ENCODE results near the gene ZSWIM3. TPM values are rescaled to one million over a fixed set of nuclear protein-coding genes. Genes with fewer than 3 reads are reported as not detected.

ZSWIM3 gene
- total and polyA plus RNA-seq, 7 donors: 1.7 to 3.5 (median 2.9) TPM

DNA sequence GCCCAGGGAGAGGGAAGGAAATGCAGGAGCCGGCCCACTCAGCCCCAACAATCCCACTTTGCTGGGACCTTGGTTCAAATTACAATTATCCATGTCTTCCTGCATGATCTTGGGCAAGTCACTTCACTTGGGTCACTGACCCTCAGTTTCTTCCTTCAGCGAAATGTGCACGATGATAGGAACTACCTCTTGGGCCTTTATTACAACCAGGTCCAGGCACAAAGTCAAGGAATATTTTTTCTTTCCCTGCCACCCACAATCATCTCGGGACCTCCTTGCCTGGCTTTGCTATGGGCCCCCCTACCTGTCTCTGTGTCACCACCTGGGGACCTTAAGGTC, 54.9 kb downstream of the ZSWIM3 start:
- TF ChIP-seq POLR2AphosphoS5 (IDR thresholded peaks at IDR 0.05) (no peak), EP300 (IDR thresholded peaks at IDR 0.05) (no peak), POLR2A (IDR thresholded peaks at IDR 0.05) (no peak)
- TF ChIP-seq, protein P1, sequence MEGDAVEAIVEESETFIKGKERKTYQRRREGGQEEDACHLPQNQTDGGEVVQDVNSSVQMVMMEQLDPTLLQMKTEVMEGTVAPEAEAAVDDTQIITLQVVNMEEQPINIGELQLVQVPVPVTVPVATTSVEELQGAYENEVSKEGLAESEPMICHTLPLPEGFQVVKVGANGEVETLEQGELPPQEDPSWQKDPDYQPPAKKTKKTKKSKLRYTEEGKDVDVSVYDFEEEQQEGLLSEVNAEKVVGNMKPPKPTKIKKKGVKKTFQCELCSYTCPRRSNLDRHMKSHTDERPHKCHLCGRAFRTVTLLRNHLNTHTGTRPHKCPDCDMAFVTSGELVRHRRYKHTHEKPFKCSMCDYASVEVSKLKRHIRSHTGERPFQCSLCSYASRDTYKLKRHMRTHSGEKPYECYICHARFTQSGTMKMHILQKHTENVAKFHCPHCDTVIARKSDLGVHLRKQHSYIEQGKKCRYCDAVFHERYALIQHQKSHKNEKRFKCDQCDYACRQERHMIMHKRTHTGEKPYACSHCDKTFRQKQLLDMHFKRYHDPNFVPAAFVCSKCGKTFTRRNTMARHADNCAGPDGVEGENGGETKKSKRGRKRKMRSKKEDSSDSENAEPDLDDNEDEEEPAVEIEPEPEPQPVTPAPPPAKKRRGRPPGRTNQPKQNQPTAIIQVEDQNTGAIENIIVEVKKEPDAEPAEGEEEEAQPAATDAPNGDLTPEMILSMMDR (IDR thresholded peaks at IDR 0.05): no peak
- peak overlapping the region; percentile 45 to 58 (median 50) for H3K4me3 ChIP-seq
- intact Hi-C loops (cut with DNase I): no loop called here
- peaks cover 0 to 20% (median 19%) of the 10 kb centered on the region in 4 donors for H3K4me1 ChIP-seq
- DNase-seq: no peak
- H3K9me3 ChIP-seq: no peaks in the 10 kb centered on the region
- 34 to 44% methylated on average over 4 of the region's 4 CpGs for WGBS, 2 donors
- peak overlapping the region; percentile 82 to 92 (median 84) for H3K27ac ChIP-seq
- H3K27me3 ChIP-seq: no peaks in the 10 kb centered on the region
- H3K36me3 ChIP-seq: peaks cover 0 to 5% (median 1%) of the 10 kb centered on the region in 4 donors

DNA sequence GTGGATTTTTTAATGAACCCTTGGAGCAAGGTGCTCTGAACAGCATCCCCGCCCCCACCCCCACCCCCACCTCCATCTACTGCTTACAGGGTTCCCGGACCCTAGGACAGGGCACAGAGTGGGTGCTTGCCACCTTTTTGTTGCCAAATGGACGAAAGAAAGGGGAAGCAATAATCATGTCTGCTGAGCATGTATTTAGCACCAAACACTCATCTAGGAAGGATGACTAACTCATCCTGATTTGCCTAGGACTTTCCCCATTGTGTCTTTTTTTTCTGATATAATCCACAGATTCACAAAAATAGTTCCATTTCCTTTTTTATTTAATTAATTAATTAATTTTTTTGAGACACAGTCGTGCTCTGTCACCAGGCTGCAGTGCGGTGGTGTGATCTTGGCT, 55.7 kb downstream of the ZSWIM3 start:
- WGBS, 2 donors: 64 to 68% methylated on average over 5 of the region's 5 CpGs
- TF ChIP-seq POLR2AphosphoS5 (IDR thresholded peaks at IDR 0.05) (no peak), POLR2A (IDR thresholded peaks at IDR 0.05) (no peak), EP300 (IDR thresholded peaks at IDR 0.05) (no peak)
- TF ChIP-seq, protein P1 (IDR thresholded peaks at IDR 0.05): no peak
- Histone ChIP-seq H3K9me3 (no peaks in the 10 kb centered on the region), H3K27me3 (no peaks in the 10 kb centered on the region), H3K4me1 (peaks cover 0 to 26% (median 19%) of the 10 kb centered on the region in 4 donors), H3K4me3 (no peak overlapping the region), H3K27ac (peak overlapping the region in 2 of 4 donors; percentile 84 to 92), H3K36me3 (no peaks in the 10 kb centered on the region)
- DNase-seq: no peak
- intact Hi-C loops (cut with DNase I): no loop called here

DNA sequence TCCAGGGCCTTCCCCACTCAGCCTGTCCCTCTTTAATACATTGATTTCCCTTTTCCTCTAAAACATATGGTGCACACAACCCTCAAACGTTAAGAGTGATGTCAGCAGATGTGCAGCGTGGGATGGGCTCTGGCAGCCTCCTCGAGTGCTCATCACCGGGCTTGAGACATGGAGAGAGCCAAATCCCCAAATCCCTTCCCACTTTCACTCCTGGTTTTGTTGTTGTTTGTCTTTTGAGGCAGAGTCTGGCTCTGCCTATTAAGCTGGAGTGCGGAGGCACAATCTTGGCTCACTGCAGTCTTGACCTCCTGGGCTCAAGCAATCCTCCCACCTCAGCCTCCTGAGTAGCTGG, 60.4 kb downstream of the ZSWIM3 start:
- no peaks in the 10 kb centered on the region for H3K27me3 ChIP-seq
- H3K4me3 ChIP-seq: no peak overlapping the region
- DNase-seq: no peak
- peak overlapping the region; percentile 54 to 65 (median 56) for H3K27ac ChIP-seq
- TF ChIP-seq POLR2A (IDR thresholded peaks at IDR 0.05) (no peak), POLR2AphosphoS5 (IDR thresholded peaks at IDR 0.05) (no peak), EP300 (IDR thresholded peaks at IDR 0.05) (no peak)
- TF ChIP-seq, protein P1 (IDR thresholded peaks at IDR 0.05): no peak
- WGBS, 2 donors: 64 to 67% methylated on average over 5 of the region's 5 CpGs
- H3K9me3 ChIP-seq: no peaks in the 10 kb centered on the region
- intact Hi-C loops (cut with DNase I): no loop called here
- peaks cover 0 to 24% (median 12%) of the 10 kb centered on the region in 4 donors for H3K4me1 ChIP-seq
- no peaks in the 10 kb centered on the region for H3K36me3 ChIP-seq

DNA sequence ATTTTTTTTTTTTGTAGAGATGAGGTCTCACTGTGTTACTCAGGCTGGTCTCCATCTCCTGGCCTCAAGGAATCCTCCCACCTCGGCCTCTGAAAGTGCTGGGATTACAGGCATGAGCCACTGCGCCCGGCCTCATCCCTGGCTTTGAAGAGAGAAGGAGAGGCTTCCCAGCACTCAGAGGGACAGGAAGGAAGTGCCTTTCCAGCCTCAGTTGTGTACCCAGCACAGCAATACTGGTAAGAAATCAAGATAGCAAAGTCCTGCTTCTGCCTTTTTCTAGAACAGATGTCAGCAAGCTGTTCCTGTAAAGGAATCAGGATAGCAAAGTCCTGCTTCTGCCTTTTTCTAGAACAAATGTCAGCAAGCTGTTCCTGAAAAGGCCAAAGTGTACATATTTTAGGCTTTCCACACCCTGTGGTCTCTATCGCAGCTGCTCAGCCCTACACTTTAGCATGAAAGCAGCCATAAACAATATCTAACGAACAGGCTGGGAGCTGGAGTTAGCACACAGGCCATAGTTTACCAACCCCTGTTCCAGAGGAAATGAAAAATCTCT, 60.8 kb downstream of the ZSWIM3 start:
- Histone ChIP-seq H3K36me3 (no peaks in the 10 kb centered on the region), H3K27ac (peak overlapping the region; percentile 54 to 65 (median 56)), H3K27me3 (no peaks in the 10 kb centered on the region), H3K4me1 (peaks cover 0 to 22% (median 10%) of the 10 kb centered on the region in 4 donors), H3K4me3 (no peak overlapping the region), H3K9me3 (no peaks in the 10 kb centered on the region)
- no peak for DNase-seq
- intact Hi-C loops (cut with DNase I): no loop called here
- 43 to 62% methylated on average over 5 of the region's 5 CpGs for whole genome bisulfite sequencing, 2 donors
- TF ChIP-seq POLR2A (IDR thresholded peaks at IDR 0.05): no peak
- TF ChIP-seq, protein P1 (IDR thresholded peaks at IDR 0.05): no peak
- no peak for TF ChIP-seq POLR2AphosphoS5 (IDR thresholded peaks at IDR 0.05)
- TF ChIP-seq EP300 (IDR thresholded peaks at IDR 0.05): no peak
